Measurements from ENCODE around the gene PIK3CB.

DNA sequence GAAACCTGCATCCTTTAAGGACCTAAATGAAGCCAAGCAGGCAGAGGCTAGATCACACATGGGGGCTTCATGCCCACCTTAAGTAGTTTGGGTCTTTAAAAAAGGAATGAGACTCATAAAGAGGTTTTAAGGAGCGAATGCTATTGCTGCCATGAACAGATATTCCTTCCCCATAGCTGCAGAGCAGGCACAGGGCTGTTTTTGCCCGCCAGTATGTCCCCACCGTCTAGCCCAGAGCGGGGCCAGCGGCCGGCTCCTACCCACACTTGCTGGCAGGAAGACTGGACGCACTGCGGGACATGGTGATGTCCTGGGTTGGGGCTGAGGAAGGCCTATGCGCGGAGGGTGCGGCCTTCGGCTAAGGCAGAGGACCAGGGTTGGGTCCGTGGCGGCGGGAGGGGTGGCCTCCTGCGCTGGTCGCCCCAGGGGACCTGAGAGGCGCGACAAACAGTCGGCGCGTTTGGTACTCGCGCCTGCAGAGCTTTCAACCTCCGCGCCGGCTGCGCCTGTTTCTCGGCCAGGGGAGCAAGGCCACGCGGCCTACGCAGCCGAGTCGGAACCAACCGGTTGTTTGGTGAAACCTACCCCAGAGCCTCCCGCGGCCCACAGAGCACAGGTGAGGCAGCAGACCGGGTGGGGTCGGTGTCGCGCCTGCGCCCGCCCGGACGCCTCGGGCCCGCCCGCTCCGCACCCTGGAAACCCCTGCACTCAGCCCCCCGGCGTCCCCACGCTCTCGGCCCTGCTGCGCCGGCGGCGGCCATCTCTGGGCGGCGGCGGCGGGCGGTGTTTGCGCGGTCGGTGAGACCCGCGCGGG is 226.2 kb downstream of the PIK3CB start, which contains the start of gene FAIM:
- TF ChIP-seq, protein P1, sequence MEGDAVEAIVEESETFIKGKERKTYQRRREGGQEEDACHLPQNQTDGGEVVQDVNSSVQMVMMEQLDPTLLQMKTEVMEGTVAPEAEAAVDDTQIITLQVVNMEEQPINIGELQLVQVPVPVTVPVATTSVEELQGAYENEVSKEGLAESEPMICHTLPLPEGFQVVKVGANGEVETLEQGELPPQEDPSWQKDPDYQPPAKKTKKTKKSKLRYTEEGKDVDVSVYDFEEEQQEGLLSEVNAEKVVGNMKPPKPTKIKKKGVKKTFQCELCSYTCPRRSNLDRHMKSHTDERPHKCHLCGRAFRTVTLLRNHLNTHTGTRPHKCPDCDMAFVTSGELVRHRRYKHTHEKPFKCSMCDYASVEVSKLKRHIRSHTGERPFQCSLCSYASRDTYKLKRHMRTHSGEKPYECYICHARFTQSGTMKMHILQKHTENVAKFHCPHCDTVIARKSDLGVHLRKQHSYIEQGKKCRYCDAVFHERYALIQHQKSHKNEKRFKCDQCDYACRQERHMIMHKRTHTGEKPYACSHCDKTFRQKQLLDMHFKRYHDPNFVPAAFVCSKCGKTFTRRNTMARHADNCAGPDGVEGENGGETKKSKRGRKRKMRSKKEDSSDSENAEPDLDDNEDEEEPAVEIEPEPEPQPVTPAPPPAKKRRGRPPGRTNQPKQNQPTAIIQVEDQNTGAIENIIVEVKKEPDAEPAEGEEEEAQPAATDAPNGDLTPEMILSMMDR (IDR thresholded peaks at IDR 0.05; ENCODE audit: poor library complexity) = no peak
- TF ChIP-seq EZH2 (IDR thresholded peaks at IDR 0.05; ENCODE audit: borderline replicate concordance) (no peak), EZH2phosphoT487 (IDR thresholded peaks at IDR 0.05; ENCODE audit: low read depth, severe bottlenecking, unreplicated experiment) (no peak)

Measured in hepatocyte (in vitro differentiated cells).